Measurements from ENCODE around the gene MEIS2. TPM values are rescaled to one million over a fixed set of nuclear protein-coding genes. Genes with fewer than 3 reads are reported as not detected.

MEIS2 gene
- total and polyA plus RNA-seq, 8 donors, result 9.1 to 30.5 (median 14.8) TPM

DNA sequence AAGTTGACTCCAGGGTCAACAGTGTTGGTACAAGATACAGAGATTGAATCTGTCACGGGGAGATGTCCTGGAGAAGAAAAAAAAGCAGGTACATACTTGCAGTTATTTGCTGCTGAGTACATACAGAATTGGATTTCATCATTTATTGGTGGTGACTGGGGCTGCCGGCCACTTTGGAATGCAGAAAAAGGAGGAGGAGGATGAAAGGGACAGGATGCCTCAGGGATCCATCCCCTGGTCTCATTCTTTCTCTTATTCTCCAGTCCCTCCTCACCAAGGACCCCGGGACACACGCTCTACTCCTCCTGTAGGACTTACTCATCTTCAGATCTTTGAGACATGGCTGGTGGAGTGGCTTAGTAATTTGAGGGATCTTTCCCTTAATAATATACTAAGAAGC, 30.0 kb upstream of the MEIS2 start:
- DNase-seq (no peak), ATAC-seq (no peak), FAIRE-seq (no peak)
- peaks cover 0 to 3% (median 0%) of the 10 kb centered on the region in 3 donors for H3K4me1 ChIP-seq
- H3K36me3 ChIP-seq, result no peaks in the 10 kb centered on the region
- H3K4me3 ChIP-seq, result no peak overlapping the region
- TF ChIP-seq, protein P1, sequence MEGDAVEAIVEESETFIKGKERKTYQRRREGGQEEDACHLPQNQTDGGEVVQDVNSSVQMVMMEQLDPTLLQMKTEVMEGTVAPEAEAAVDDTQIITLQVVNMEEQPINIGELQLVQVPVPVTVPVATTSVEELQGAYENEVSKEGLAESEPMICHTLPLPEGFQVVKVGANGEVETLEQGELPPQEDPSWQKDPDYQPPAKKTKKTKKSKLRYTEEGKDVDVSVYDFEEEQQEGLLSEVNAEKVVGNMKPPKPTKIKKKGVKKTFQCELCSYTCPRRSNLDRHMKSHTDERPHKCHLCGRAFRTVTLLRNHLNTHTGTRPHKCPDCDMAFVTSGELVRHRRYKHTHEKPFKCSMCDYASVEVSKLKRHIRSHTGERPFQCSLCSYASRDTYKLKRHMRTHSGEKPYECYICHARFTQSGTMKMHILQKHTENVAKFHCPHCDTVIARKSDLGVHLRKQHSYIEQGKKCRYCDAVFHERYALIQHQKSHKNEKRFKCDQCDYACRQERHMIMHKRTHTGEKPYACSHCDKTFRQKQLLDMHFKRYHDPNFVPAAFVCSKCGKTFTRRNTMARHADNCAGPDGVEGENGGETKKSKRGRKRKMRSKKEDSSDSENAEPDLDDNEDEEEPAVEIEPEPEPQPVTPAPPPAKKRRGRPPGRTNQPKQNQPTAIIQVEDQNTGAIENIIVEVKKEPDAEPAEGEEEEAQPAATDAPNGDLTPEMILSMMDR (IDR thresholded peaks at IDR 0.05), result no peak
- intact Hi-C loops (cut with DNase I), result no loop called here
- H3K27me3 ChIP-seq, result peaks cover 0 to 4% (median 0%) of the 10 kb centered on the region in 4 donors
- WGBS, 2 donors, result 54 to 63% methylated on average over 4 of the region's 4 CpGs
- H3K27ac ChIP-seq, result no peak overlapping the region
- no peaks in the 10 kb centered on the region for H3K9me3 ChIP-seq

GRCh38 chr15:37125143-37125542, 24.8 kb upstream of the MEIS2 start:
- DNase-seq, result no peak
- Histone ChIP-seq H3K9me3 (no peaks in the 10 kb centered on the region), H3K27ac (no peak overlapping the region), H3K4me1 (no peaks in the 10 kb centered on the region), H3K36me3 (no peaks in the 10 kb centered on the region), H3K27me3 (peaks cover 0 to 4% (median 0%) of the 10 kb centered on the region in 4 donors), H3K4me3 (no peak overlapping the region)
- 79 to 86% methylated on average over 4 of the region's 4 CpGs for WGBS, 2 donors
- ATAC-seq, result no peak
- FAIRE-seq, result no peak
- intact Hi-C loops (cut with DNase I), result no loop called here
- TF ChIP-seq, protein P1 (IDR thresholded peaks at IDR 0.05), result no peak

DNA sequence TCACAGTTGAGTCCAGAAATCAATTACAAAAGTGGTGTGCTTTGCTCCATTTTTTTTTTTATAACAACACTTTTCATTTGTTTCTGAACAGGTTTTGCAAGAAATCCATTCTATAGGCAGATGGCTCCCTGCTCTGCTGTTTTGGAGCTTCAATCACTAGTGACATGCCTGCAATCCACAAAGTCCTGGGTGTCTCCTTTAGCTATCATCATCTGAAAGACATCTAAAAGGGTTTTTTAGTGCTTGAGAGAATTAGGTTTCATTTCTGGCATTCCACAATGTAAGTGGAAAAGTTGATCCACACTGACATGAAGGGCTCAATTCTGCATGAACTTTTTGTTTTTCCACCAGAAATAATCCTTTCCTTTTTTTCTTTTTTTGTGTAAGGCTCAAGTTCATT, 24.0 kb upstream of the MEIS2 start:
- ATAC-seq (no peak), FAIRE-seq (no peak)
- TF ChIP-seq, protein P1 (IDR thresholded peaks at IDR 0.05), result no peak

DNA sequence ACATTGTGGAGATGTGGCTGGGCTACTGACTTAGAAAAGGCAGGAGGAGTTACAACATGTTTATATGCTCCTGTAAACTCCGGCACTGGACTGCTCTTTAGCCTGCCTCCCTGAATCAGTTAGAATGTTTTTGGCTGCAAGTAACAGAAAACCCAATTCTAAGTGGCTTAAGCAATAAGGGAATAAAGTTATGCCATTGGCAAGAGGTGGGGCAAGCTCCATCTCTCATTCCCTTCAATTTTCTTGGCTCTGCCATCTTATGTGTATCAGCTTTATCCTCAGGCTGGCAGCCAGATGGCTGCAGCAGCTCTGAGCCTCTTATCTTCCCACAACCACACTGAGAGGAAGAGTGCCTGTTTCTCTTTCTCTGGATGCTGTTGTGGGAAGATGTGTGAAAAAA, 22.4 kb upstream of the MEIS2 start:
- 85 to 90% methylated on average over 1 of the region's 1 CpG for WGBS, 2 donors
- no peak overlapping the region for H3K4me3 ChIP-seq
- no peaks in the 10 kb centered on the region for H3K36me3 ChIP-seq
- no peak overlapping the region for H3K27ac ChIP-seq
- intact Hi-C loops (cut with DNase I), result no loop called here
- ATAC-seq (no peak), FAIRE-seq (no peak), DNase-seq (no peak)
- H3K27me3 ChIP-seq, result no peaks in the 10 kb centered on the region
- TF ChIP-seq, protein P1 (IDR thresholded peaks at IDR 0.05), result no peak
- H3K4me1 ChIP-seq, result no peaks in the 10 kb centered on the region
- no peaks in the 10 kb centered on the region for H3K9me3 ChIP-seq

More for the DNA sequence above, 24.0 kb upstream of the MEIS2 start:
- Histone ChIP-seq H3K4me1 (no peaks in the 10 kb centered on the region), H3K27ac (no peak overlapping the region), H3K27me3 (no peaks in the 10 kb centered on the region), H3K9me3 (no peaks in the 10 kb centered on the region), H3K4me3 (no peak overlapping the region), H3K36me3 (no peaks in the 10 kb centered on the region)
- DNase-seq, result no peak
- intact Hi-C loops (cut with DNase I), result no loop called here

DNA sequence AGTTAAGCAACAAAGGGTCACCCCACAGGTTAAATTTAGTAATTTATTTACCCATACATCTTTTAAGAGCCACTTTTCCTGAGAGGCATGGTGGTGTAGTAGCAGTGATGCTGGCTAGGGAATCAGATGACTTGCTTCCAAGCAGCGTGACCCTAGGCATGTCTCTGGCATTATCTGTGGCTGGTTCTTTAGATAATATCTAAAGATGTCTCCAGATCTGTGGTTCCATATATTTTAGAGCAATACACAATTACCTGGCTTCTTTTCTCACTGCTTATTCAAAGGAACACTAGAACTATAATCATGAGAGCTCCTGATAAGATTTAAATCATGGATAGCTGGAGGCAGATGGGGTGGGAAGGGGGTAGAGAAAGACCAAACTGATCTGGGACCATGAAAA, 21.1 kb upstream of the MEIS2 start:
- no peak for ATAC-seq
- TF ChIP-seq, protein P1 (IDR thresholded peaks at IDR 0.05), result no peak

More for the DNA sequence above, 21.1 kb upstream of the MEIS2 start:
- no peak for DNase-seq
- no peak overlapping the region for H3K27ac ChIP-seq
- intact Hi-C loops (cut with DNase I), result no loop called here
- H3K9me3 ChIP-seq, result no peaks in the 10 kb centered on the region
- no peak for FAIRE-seq
- H3K4me3 ChIP-seq, result no peak overlapping the region
- H3K4me1 ChIP-seq, result no peaks in the 10 kb centered on the region
- H3K36me3 ChIP-seq, result no peaks in the 10 kb centered on the region
- H3K27me3 ChIP-seq, result no peaks in the 10 kb centered on the region
- 94 to 96% methylated on average over 1 of the region's 1 CpG for WGBS, 2 donors

Measured in pancreas (tissue), 10 donors.